Stromal cell of bone marrow (primary cell): ENCODE data around the gene RIC3.
"Not testable (repeated sequence)": the region's sequence is repeated elsewhere in the genome, so short reads cannot be mapped to it uniquely, and the experiment has no call there.

Source experiments
- DNase-seq: peaks from one replicate; pipeline ENCODE4 v3.0.0-alpha.2; 2012; ENCODE audit warnings: low read depth

RIC3 gene

GRCh38 chr11:8190431-8190830 lies 21.6 kb upstream of the RIC3 start:
- DNase-seq = no peak

DNA sequence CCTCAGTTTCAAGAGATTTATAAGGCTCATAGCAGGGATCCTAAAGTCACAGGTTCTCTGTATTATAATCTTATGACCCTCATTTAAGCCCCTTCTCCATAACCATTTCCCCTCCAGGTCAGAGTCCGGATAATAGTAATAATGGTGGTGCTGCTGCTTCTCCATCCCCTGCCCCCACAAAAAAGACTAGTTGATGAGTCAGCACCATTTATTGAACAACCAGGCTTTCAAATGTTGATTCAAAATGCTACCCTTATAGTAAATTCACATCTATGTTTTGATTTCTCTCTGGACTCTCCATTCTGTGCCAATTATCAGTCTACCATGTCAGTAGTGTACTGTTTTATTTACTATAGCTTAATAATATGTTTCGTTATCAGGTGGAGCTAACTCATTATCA lies 17.6 kb upstream of the RIC3 start:
- no peak for DNase-seq

DNA sequence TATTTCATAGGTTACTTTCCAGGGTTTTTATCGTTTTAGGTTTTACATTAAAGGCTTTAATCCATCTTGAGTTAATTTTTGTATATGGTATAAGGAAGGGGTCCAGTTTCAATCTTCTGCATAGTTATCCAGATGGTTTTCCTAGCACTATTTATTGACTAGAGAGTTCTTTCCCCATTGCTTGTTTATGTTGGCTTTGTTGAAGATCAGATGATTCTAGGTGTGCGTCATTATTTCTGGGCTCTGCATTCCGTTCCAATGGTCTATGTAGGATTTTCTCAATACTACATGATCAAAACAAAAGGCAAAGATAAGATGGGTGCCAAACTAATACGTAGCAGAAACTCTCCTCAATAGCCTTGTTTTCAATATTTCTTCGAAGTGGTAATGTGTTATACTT lies 14.3 kb upstream of the RIC3 start:
- DNase-seq = no peak

GRCh38 chr11:8180469-8180868 lies 11.6 kb upstream of the RIC3 start:
- DNase-seq = no peak

DNA sequence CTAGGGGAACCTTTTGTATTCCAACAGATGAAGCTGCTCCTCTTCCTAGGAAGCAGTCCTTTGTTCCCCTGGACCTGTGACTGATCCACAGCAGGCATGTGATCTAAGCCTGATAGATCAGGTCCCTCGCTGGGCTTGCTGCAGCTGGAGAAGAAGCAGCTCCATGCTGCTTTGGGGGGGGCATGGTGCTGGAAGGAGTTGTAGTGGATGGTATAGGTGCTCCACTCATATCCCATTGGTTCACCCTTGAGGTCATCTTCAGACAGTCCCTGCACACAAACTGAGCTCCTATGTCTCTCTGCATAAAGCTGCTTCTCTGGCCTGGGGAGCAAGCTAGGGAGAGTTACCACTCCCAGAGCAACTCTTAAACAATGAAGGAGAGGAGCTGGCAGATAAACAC lies 9.5 kb upstream of the RIC3 start:
- DNase-seq = no peak

DNA sequence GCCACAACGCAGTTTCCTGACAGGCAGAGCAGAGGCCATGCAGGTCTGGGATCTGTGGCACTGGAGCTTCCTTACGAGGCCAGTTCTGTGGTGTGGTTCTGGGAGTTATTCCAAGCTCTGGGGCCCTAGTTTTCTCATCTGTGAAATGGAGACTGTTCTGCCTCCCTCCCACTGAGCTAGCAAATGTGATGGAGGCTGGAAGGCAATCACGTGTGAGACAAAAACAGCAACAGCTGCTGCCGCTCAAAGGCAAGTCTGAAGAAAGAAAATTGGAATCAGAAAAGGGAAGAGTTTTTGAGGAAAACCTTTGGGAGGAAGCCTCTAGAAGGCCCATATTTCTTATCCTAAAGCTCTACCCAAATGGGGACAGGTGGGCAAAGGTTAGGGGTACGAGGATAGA lies 8.3 kb upstream of the RIC3 start:
- no peak for DNase-seq

DNA sequence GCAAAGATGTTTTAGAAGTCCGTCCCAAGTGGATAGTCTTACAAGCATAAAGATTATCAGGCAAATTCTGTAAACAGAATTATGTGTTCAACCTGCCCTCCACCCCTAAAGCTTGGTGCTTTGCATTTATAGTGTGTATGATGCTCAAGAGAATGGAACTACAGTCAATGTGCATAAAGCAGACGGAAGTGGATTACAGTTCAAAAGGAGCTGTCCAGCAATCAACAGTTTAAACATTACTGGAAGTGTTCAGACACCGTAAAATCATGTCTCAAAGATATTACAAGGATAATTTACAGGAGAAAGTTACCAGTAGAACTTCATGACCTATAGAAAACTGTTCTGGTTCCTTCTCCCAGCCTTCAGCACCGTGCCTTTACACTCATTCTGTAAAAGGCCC lies 1.0 kb downstream of the RIC3 start:
- no peak for DNase-seq

DNA sequence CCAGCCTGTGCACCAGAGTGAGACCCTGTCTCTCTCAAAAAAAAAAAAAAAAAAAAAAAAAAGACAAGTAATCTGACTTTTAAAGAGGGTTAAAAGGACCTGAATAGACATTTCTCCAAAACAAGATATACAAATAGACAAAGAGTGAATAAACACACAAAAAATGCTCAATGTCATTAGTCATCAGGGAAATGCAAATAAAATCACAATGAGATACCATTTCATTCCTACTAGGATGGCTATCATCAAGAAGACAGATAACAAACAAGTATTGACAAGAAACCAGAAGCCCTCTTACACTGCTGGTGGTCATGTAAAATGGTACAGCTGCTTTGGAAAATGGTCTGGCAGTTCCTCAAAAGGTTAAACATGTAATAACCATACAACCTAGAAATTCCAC lies 4.1 kb downstream of the RIC3 start:
- DNase-seq = no peak

DNA sequence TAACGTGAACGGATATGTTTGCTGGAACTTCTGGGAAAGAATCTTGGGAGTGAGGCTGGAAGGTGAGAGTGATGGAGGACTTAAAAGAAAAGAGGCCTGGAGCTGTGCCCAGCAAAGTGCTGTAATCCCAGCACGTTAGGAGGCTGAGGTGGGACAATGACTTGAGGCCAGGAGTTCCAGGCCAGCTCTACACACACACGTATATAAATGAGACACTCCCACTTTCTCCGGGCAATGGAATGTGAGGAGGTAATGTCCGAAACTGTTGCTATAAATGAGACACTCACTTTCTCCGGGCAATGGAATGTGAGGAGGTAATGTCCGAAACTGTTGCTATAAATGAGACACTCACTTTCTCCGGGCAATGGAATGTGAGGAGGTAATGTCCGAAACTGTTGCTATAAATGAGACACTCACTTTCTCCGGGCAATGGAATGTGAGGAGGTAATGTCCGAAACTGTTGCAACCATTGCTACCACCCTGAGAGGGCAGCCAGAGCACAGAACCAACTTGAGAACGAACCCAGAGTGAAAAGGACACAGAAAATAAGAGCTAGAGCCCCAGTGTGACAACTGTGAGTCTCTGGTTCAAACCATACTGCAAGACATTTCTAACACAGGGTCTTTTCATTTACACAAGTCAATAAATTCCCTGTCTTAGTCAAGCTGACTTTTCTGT lies 7.1 kb downstream of the RIC3 start:
- not testable (repeated sequence) for DNase-seq

DNA sequence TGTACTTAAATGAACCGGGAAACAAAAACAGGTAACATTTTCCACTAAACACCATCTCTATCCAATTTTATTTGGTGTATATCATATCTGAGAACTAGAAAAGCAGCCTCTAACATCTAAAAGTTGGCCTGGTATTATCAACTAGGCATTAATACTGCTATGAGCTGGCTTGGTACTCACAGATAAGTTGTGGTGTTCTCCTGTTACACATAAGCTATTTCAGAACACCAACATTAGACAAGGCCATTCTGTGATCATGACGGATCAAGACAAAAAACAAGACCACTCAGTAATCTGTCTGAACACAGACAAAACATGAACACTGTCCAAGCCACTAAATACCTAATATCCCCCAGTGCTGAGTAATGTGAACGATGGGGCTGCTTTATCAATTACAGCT lies 11.9 kb downstream of the RIC3 start:
- no peak for DNase-seq

DNA sequence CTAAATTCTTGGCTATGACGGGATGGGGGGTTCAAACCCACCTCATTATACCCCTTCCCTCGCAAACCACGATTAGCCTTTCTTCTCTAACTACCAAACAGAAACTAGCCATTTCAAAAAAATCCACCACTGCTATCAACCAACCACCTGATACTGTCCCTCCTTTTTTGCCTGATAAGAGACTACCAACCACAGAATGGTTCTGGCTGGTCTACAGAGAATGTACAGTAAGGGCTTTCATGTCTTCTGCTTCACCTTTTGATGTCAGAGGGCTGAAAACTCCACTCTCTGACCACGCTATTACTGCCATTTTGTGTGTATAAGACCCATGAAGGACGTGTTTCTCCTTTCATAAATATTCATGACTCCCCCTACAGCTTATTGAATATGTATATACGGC lies 19.1 kb downstream of the RIC3 start:
- no peak for DNase-seq

DNA sequence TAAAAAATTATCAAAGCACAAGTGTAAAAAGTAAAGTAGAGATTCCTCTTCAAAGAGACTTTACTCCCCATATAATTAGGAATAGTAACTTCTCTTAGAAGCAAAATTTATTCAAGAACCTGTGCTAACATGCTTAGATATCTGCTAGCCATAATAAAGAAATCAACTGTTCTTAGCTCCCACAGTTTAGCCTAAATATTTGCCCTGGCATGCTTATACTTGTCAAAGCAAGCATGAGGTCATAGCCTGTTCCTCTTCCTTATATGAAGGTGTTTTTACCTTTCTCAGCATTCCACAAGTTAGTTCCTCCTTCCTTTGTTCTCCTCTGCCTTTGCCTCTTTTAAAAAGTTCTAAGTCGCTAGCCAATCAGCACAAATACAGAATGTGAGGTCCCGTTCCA lies 30.3 kb downstream of the RIC3 start:
- DNase-seq = no peak

DNA sequence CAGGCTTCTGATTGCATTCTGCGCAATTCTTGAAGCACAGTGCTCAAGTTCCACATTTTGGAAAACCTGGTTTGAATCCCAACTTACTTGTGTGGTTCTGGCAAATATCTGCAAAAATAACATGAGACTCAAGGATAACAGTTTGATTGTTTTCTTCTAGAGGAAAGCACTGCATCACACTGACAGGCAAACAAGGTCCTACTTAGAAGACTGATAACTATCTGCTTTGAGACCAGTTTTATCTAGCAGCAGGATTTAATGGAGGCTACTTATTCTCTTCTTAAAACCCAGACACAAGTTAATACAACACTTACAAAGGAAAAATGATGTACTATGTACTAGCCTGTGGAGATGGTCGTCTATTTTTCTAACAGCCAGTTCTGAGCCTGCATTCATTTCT lies 41.4 kb downstream of the RIC3 start:
- DNase-seq = no peak

DNA sequence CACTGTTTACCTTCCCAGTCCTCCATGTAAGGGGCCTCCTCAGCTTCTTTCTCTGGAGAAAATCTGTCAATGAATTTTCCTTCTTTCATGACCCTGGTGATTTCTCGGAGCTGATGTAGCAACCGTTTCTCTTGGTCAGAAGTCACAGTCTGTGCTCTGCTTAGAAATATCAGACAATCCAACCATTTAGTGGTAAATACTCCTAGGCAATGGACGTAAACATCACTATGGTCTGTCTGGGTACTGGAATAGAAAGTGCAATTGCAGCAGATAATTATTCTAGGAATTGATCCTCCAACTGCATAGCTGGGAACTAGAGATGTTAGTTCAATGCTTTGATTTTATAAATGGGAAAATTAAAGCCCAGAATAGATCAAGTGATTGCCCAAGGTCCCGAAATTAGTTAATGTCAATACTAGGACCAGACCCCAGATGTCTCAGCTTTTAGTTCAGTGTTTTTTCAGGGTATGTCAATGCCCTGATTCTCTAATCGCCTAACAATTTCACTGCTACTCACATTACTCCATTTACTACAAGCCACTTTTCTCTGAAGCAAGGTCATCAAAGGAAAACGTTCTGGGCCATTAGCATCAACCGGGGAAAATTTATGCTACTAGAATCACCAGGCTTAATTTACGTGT lies 42.1 kb downstream of the RIC3 start:
- no peak for DNase-seq

- DNase-seq = no peak
Measured at GRCh38 chr11:8122173-8122764, 46.6 kb downstream of the RIC3 start.

DNA sequence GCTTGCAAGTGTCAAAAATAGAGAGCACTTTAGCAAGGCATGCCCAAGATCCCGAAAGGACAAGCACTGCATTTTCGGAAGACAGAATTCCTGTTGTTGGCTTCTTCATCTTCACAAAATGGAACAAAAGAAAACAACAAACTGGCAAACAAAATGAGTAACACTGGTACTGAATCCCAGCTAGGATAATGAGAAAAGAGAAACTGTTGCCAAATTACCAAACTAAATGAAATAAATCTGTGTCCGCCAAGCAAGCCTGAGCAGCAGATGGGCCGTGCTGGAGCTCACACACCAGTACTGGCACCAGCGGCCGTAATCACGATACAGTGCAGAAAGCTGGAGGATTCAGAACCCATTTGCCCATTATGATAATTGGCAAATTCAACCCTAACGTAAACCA lies 57.2 kb downstream of the RIC3 start:
- DNase-seq = no peak

DNA sequence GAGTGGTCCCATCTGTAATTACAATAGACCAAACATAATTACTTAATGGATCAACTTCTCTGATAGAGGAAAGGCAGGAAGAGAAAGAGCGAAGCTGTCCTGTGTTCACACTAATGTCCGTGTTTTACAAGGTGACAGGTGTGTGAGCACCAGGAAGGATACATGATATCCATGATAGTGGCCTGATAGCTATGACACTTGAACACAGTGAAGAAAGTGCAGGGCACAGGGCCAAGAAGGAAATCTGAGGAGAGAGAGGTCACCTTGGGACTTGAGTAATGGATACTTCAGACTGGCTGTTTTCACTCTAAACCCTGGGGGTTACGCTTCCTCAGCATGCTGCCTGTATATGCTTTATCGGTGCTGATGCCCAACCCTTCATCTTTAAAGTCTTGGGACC lies 58.4 kb downstream of the RIC3 start:
- DNase-seq = no peak

GRCh38 chr11:8109675-8110074 lies 59.1 kb downstream of the RIC3 start:
- DNase-seq = no peak

- no peak for DNase-seq
Measured at GRCh38 chr11:8108421-8108820, 60.4 kb downstream of the RIC3 start.

DNA sequence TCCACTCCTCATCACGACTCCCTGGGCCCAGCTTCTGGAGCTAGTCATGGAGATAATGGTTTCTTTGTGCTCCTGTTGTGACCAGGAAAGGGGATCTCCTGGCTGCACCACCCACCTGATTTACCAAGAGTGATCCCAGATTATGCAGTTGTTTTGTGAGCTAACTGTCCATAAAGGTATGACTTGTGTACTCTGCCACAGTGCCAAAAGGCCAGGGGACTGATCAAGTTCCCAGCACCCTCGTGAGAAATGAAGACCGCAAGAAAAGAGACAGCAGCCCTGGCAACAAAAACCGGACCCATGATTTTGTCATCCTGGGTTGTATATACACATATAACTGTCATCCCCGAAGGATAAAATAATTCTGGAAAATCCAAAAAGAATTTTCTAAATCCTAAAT lies 61.2 kb downstream of the RIC3 start:
- DNase-seq = no peak

GRCh38 chr11:8106679-8107078 lies 62.1 kb downstream of the RIC3 start:
- no peak for DNase-seq

DNA sequence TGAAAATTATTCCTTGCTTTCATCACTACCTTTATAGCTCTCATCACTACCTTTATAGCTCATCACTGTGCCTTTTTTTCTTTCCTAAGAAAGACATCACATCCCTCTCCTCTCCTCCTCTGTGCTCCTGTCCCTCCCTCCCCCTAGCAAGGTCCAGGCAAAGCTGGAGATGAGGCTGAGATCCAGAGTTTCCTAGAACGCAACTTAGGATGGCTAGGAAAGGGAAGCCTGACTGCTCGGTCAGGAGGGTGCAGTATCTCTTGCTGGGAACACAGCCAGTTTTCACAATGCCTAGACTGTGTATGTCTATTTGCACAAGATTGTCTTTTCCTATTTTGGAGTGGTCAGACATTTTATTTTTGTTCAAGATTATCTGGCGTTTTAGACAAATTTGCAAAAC lies 63.2 kb downstream of the RIC3 start:
- DNase-seq = no peak

DNA sequence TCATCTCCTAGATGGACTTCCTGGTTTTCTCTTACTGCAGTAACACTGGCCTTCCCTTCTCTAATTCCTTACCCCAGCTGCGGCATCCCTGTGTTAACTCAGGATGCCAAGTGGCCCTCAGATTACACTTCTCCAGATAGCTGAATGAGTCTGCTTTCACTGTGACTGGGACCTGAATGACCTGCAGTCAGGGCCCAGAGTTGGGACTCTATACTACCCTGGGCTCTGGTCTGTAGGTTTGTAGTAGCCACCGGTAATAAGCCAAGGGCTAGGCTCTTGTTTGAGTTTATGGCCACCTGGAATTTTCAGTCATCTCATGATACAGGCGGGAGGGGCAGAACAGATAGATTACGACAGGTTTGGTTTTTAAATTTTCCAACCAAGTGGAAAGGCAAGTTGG lies 63.7 kb downstream of the RIC3 start:
- DNase-seq = no peak

GRCh38 chr11:8103909-8104308 lies 64.9 kb downstream of the RIC3 start:
- no peak for DNase-seq
